Neural cell (in vitro differentiated cells): Measurements from ENCODE around the gene RND2.

ENCODE experiments used
- EZH2 ChIP-seq: fragments of 200-600, 300-800 bp; shearing (Covaris generic), sonication (generic); IDR thresholded peaks from 2 replicates; pipeline ENCODE4 v1.6.1; 2014; ENCODE audit warnings: antibody characterized with exemption, low read length, borderline replicate concordance, mild to moderate bottlenecking; ENCODE audit not compliant: insufficient read depth, poor library complexity, severe bottlenecking
- POLR2AphosphoS5 ChIP-seq: IDR thresholded peaks from 2 replicates; pipeline ENCODE4 v1.6.1; 2012
- SMC3 ChIP-seq: fragments of 450-650 bp; conservative IDR thresholded peaks from 2 replicates; pipeline ENCODE4 v1.6.1; 2014; ENCODE audit warnings: antibody characterized with exemption, mild to moderate bottlenecking, moderate library complexity; ENCODE audit not compliant: poor library complexity
- TF ChIP-seq, protein P1 (sequence below): fragments of 450-650 bp; IDR thresholded peaks from 2 replicates; pipeline ENCODE4 v1.5.1; 2014; ENCODE audit warnings: antibody characterized with exemption, mild to moderate bottlenecking, moderate library complexity; ENCODE audit not compliant: poor library complexity, severe bottlenecking

DNA sequence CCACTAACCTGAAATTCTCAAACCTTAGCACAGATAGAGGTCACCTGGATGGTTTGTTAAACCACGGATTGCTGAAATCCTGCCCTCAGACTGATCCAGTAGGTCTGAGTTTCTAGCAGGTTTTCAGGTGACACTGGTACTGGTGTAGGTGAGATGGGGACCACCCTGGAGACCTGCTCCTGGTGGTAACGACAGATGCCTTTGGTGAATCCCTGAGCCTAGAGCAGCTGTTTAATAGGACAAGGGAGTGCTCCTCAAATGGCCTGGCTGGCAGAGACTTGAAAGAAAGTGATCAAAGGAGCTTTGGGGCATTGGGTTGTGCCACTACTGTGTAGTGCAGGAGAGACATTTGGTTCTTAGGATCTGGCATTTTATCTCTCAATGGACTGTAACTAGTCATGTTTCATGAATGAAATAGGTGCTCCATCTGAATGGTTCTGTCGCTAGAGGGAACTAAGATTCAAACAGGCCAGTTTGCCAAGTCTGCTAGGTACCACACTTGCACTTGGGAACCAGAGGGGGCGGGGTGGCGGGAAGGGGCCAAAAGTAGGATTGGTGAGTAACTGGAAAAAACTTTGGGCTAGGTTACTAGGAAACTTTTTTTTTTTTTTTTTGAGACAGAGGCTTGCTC, 21.4 kb upstream of the RND2 start:
- TF ChIP-seq, protein P1, sequence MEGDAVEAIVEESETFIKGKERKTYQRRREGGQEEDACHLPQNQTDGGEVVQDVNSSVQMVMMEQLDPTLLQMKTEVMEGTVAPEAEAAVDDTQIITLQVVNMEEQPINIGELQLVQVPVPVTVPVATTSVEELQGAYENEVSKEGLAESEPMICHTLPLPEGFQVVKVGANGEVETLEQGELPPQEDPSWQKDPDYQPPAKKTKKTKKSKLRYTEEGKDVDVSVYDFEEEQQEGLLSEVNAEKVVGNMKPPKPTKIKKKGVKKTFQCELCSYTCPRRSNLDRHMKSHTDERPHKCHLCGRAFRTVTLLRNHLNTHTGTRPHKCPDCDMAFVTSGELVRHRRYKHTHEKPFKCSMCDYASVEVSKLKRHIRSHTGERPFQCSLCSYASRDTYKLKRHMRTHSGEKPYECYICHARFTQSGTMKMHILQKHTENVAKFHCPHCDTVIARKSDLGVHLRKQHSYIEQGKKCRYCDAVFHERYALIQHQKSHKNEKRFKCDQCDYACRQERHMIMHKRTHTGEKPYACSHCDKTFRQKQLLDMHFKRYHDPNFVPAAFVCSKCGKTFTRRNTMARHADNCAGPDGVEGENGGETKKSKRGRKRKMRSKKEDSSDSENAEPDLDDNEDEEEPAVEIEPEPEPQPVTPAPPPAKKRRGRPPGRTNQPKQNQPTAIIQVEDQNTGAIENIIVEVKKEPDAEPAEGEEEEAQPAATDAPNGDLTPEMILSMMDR: no peak
- TF ChIP-seq SMC3: no peak
- TF ChIP-seq EZH2: no peak
- no peak for TF ChIP-seq POLR2AphosphoS5
